HuH-7 (cell line): ENCODE measurements around the gene BARHL1.

Experiments
- DNase-seq: peaks from one replicate; pipeline ENCODE4 v3.0.0; 2011; ENCODE audit warnings: low spot score

The BARHL1 gene

GRCh38 chr9:132616725-132617124 is 34.3 kb downstream of the BARHL1 start:
- DNase-seq = no peak

GRCh38 chr9:132622159-132622558 is 39.8 kb downstream of the BARHL1 start:
- no peak for DNase-seq

GRCh38 chr9:132626285-132626684 is 43.9 kb downstream of the BARHL1 start:
- no peak for DNase-seq

GRCh38 chr9:132627106-132627505 is 44.7 kb downstream of the BARHL1 start:
- DNase-seq = no peak

GRCh38 chr9:132627594-132627993 is 45.2 kb downstream of the BARHL1 start:
- DNase-seq = no peak

GRCh38 chr9:132628746-132629145 is 46.3 kb downstream of the BARHL1 start:
- no peak for DNase-seq

GRCh38 chr9:132630116-132630515 is 47.7 kb downstream of the BARHL1 start:
- DNase-seq = no peak

- DNase-seq = no peak
Observed at GRCh38 chr9:132630811-132631210, 48.4 kb downstream of the BARHL1 start.

GRCh38 chr9:132631280-132631679 is 48.9 kb downstream of the BARHL1 start:
- DNase-seq = no peak

- DNase-seq = no peak
Observed at GRCh38 chr9:132631685-132632084, 49.3 kb downstream of the BARHL1 start.

- no peak for DNase-seq
Observed at GRCh38 chr9:132632413-132633129, 50.2 kb downstream of the BARHL1 start.

- DNase-seq = no peak
Observed at GRCh38 chr9:132634327-132634726, 51.9 kb downstream of the BARHL1 start.

- DNase-seq = no peak
Observed at GRCh38 chr9:132637351-132637750, 54.9 kb downstream of the BARHL1 start.

GRCh38 chr9:132637801-132638200 is 55.4 kb downstream of the BARHL1 start:
- no peak for DNase-seq

- no peak for DNase-seq
Observed at GRCh38 chr9:132638240-132638639, 55.8 kb downstream of the BARHL1 start.

- DNase-seq = no peak
Observed at GRCh38 chr9:132639322-132639721, 56.9 kb downstream of the BARHL1 start.
